Mesodermal cell (in vitro differentiated cells): ENCODE results near the gene BACE1-AS. TPM values are rescaled to one million over a fixed set of nuclear protein-coding genes. Genes with fewer than 3 reads are reported as not detected.
A peak's percentile ranks its signal among the peaks of the same experiment; 100 is the strongest.
"Not testable (repeated sequence)": the region's sequence is repeated elsewhere in the genome, so short reads cannot be mapped to it uniquely, and the experiment has no call there.

ENCODE experiments used
- H3K27ac ChIP-seq: 2 replicates; pipeline ENCODE4 v1.7.0; 2013; ENCODE audit warnings: mild to moderate bottlenecking, low read depth, low read length, moderate library complexity; ENCODE audit not compliant: severe bottlenecking
- H3K36me3 ChIP-seq: 2 replicates; pipeline ENCODE4 v1.7.1; 2013; ENCODE audit warnings: mild to moderate bottlenecking, low read length, moderate library complexity; ENCODE audit not compliant: control insufficient read depth, insufficient read depth
- H3K4me1 ChIP-seq: one replicate; pipeline ENCODE4 v1.7.1; 2013; ENCODE audit warnings: mild to moderate bottlenecking, low read length; ENCODE audit not compliant: insufficient read depth, control insufficient read depth, poor library complexity, severe bottlenecking
- H3K4me3 ChIP-seq: 2 replicates; pipeline ENCODE4 v1.7.0; 2013; ENCODE audit warnings: low read length, control low read depth, mild to moderate bottlenecking; ENCODE audit not compliant: insufficient read depth, poor library complexity, severe bottlenecking; ENCODE audit errors: extremely low read depth
- H3K9me3 ChIP-seq: 2 replicates; pipeline ENCODE4 v1.7.1; 2013; ENCODE audit warnings: mild to moderate bottlenecking, low read length, moderate library complexity; ENCODE audit not compliant: control insufficient read depth
- WGBS, 2 experiments: methylation state at CpG; one replicate each; pipeline ENCODE4 v1.1.5; 2013; ENCODE audit warnings: missing lambda C conversion rate in 2 of 2; ENCODE audit not compliant: insufficient coverage in 2 of 2; 5-methylcytosine and 5-hydroxymethylcytosine counted together
- polyA plus RNA-seq, 2 experiments: library from polyadenylated mRNA; stranded (reverse); fragments of 50-300 nt; gene quantifications; one replicate each; pipeline ENCODE4 v1.2.3, GENCODE V29; 2013

Gene BACE1-AS
- 5.4 TPM for polyA plus RNA-seq (2013, experiment 1 of 2)
- polyA plus RNA-seq (2013, experiment 2 of 2), result 6.9 TPM

- Histone ChIP-seq H3K9me3 (no peaks in the 10 kb centered on the region), H3K27ac (no peak within 1 kb of the TSS), H3K36me3 (peaks cover 77% of the 10 kb centered on the region), H3K4me3 (no peak within 1 kb of the TSS), H3K4me1 (peaks cover 4% of the 10 kb centered on the region)
- 89 to 92% methylated on average over 4 to 5 of the region's 8 CpGs for WGBS, 2 experiments
These were observed at the start of gene BACE1-AS for GRCh38 chr11:117290809-117291396. Gene BACE1-AS, plus strand, starts transcription at chr11:117291346.

GRCh38 chr11:117248341-117248740 lies 42.8 kb upstream of the BACE1-AS start:
- Histone ChIP-seq H3K9me3 (no peaks in the 10 kb centered on the region), H3K4me3 (no peak overlapping the region), H3K27ac (no peak overlapping the region), H3K4me1 (no peaks in the 10 kb centered on the region), H3K36me3 (peaks cover 80% of the 10 kb centered on the region)
- 100% methylated on average over 2 to 3 of the region's 4 CpGs for WGBS, 2 experiments

GRCh38 chr11:117249571-117249970 lies 41.6 kb upstream of the BACE1-AS start:
- Histone ChIP-seq H3K4me1 (no peaks in the 10 kb centered on the region), H3K4me3 (no peak overlapping the region), H3K36me3 (peaks cover 79% of the 10 kb centered on the region), H3K27ac (no peak overlapping the region), H3K9me3 (no peaks in the 10 kb centered on the region)
- 89 to 93% methylated on average over 3 of the region's 4 CpGs for WGBS, 2 experiments

DNA sequence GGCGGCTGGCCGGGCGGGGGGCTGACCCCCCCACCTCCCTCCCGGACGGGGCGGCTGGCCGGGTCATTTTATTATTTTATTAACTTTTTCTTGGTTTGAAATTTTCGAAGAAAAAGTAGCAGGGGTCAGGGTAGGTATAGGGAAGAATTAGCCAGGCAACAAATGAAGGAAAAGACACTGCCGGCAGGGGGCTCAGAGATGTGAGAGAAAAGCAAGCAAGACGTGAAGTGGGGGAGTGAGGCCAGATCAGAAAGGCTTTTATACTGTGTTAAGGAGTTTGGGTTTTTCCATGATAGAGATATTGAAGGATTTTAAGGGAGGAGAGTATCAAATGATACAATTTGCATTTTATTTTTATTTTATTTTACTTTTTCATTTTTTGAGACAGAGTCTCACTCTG lies 39.6 kb upstream of the BACE1-AS start:
- peaks cover 76% of the 10 kb centered on the region for H3K36me3 ChIP-seq
- H3K9me3 ChIP-seq, result no peaks in the 10 kb centered on the region
- no peaks in the 10 kb centered on the region for H3K4me1 ChIP-seq
- no peak overlapping the region for H3K4me3 ChIP-seq
- no peak overlapping the region for H3K27ac ChIP-seq
- 88 to 90% methylated on average over 2 to 3 of the region's 10 CpGs for WGBS, 2 experiments

DNA sequence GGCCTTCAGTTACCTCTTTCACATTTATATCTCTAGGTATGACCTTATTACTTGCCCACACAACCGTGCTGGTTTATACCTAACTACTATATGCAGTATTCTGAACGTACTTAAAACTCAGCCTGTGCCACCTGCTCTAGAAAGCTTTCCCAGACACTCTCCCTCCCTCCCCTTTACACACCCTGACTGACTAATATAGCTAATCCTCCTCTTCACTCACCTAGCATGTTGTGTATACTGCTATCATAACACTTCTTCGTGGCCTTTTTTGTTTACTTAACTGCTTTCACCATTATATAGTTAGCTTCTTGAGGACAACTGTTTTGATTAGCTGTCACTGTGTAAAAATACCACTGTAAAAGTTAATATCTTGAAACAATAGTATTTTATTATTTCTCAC lies 35.2 kb upstream of the BACE1-AS start:
- Histone ChIP-seq H3K4me3 (no peak overlapping the region), H3K4me1 (no peaks in the 10 kb centered on the region), H3K27ac (no peak overlapping the region), H3K9me3 (no peaks in the 10 kb centered on the region), H3K36me3 (peaks cover 48% of the 10 kb centered on the region)
- 92 to 94% methylated on average over 2 of the region's 3 CpGs for WGBS, 2 experiments

- Histone ChIP-seq H3K4me3 (no peak overlapping the region), H3K36me3 (peaks cover 53% of the 10 kb centered on the region), H3K27ac (no peak overlapping the region), H3K4me1 (no peaks in the 10 kb centered on the region), H3K9me3 (no peaks in the 10 kb centered on the region)
- WGBS, 2 experiments, result 92 to 100% methylated on average over 1 of the region's 2 CpGs
These were observed 34.6 kb upstream of the BACE1-AS start for GRCh38 chr11:117256573-117256972.

DNA sequence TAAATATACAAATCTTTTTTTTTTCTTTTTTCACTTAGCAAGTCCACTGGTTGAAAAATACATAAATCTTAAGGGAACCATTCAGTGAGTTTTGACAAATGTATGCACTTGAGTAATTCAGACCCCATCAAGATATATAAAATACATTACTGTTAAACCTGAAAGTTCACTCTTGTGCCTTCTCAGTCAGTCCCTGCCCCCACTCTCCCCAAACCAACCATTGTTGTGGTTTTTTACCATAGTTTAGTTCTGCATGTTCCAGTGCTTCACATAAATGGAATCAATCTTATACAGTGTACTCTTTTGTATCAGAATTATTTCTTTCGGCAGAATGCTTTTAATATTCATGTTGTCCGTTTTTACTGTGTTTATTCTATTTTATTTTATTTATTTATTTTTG lies 32.6 kb upstream of the BACE1-AS start:
- Histone ChIP-seq H3K36me3 (peaks cover 53% of the 10 kb centered on the region), H3K4me3 (no peak overlapping the region), H3K4me1 (no peaks in the 10 kb centered on the region), H3K27ac (no peak overlapping the region), H3K9me3 (no peaks in the 10 kb centered on the region)
- WGBS, 2 experiments, result no CpG with 5 or more reads among the region's 2 CpGs

- 60% methylated on average over 1 of the region's 1 CpG; no CpG with 5 or more reads in 1 of the 2 experiments for WGBS, 2 experiments
These were observed 31.7 kb upstream of the BACE1-AS start for GRCh38 chr11:117259417-117259816.

DNA sequence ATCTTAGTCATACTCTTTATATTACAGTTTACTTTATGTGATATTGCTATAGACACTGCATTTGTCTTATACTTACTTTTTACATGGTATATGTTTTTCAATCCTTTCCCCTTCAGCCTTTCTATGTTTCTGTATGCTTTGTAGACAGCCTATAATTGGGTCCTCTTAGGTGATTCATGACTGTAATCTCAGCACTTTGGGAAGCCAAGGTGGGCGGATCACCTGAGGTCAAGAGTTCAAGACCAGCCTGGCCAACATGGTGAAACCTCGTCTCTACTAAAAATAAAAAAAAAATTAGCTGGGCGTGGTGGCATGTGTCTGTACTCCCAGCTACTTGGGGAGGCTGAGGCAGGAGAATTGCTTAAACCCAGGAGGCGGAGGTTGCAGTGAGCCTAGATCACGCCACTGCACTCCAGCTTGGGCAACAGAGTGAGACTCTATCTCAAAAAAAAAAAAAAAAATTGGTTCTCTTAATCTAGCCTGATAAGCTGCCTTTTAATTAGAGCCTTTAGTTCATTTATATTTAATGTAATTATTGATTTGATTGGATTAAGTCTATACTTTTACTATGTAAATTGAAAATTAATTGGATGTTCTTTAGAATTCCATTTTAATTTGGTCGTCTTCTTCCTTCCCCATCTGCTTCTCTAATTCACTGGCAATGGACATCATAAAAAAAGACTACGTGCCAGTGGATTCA lies 26.4 kb upstream of the BACE1-AS start:
- 94 to 97% methylated on average over 3 to 5 of the region's 7 CpGs for WGBS, 2 experiments
- not testable (repeated sequence) for H3K9me3 ChIP-seq, H3K27ac ChIP-seq, H3K4me1 ChIP-seq, H3K4me3 ChIP-seq
- H3K36me3 ChIP-seq, result peaks cover 43% of the 10 kb centered on the region

More at GRCh38 chr11:117259417-117259816, 31.7 kb upstream of the BACE1-AS start:
- Histone ChIP-seq H3K36me3 (peaks cover 48% of the 10 kb centered on the region), H3K4me1 (no peaks in the 10 kb centered on the region), H3K4me3 (no peak overlapping the region), H3K9me3 (no peaks in the 10 kb centered on the region), H3K27ac (no peak overlapping the region)

- no peak overlapping the region for H3K27ac ChIP-seq
- H3K36me3 ChIP-seq, result peaks cover 40% of the 10 kb centered on the region
- H3K4me3 ChIP-seq, result no peak overlapping the region
- 100% methylated on average over 1 of the region's 2 CpGs; no CpG with 5 or more reads in 1 of the 2 experiments for WGBS, 2 experiments
- no peaks in the 10 kb centered on the region for H3K9me3 ChIP-seq
- peaks cover 12% of the 10 kb centered on the region for H3K4me1 ChIP-seq
These were observed 25.4 kb upstream of the BACE1-AS start for GRCh38 chr11:117265745-117266144.

GRCh38 chr11:117269856-117270255 lies 21.3 kb upstream of the BACE1-AS start:
- Histone ChIP-seq H3K4me1 (peaks cover 19% of the 10 kb centered on the region), H3K27ac (peak overlapping the region; percentile 49), H3K9me3 (peaks cover 19% of the 10 kb centered on the region), H3K4me3 (no peak overlapping the region), H3K36me3 (peaks cover 36% of the 10 kb centered on the region)
- WGBS, 2 experiments, result 57 to 100% methylated on average over 1 of the region's 2 CpGs
